HG03103 (cell line): Measurements from ENCODE around the gene LENG1.
"Not testable (repeated sequence)": the region's sequence is repeated elsewhere in the genome, so short reads cannot be mapped to it uniquely, and the experiment has no call there.

Source experiments
- ATAC-seq: cut with Tn5 transposase; IDR thresholded peaks from one replicate; pipeline ENCODE4 v1.9.1; 2021; ENCODE audit warnings: low read depth; ENCODE audit not compliant: unreplicated experiment

LENG1 gene

DNA sequence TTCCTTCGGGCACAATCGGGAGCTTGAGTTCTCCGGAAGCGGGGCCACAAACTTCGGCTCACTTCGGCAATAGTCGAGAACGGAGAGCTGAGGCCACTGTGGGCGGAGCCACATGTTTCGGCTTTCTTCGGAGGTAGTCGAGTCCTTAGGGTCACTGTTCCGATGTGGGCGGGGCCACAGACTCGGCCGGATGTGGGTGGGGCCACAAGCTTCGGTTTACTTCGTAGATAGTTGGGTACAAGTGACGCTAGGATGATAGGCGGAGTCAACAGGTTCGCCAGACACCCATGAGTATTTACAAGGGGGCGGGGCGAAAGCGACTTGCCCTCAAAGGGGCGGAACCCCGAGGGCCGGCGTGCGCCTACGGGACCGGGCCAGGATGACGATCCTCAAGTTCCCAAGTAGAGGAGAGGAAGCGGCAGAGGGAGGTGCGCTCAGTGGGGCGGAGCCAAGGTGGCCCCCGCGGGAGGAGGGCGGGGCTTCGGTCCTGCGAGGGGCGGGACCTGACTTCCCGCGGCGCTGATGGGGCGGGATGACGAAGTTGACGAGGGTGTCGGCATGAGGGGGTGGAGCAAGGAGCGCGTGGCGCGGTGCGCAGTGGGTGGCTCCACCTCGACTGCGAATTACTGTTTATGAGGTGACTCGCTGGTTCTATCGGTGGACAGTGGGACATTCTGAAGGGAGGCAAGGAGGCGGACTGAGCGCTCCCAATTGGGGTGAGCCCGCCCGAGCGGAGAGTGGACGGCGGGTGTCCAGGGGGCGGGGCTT lies 30.4 kb upstream of the LENG1 start:
- peak; percentile 36 for ATAC-seq

- ATAC-seq = peak; percentile 36
Measured at GRCh38 chr19:54189145-54189734, 29.7 kb upstream of the LENG1 start, which contains the start of gene MBOAT7. TSS of gene MBOAT7 (minus strand) at chr19:54189580. CDS start at chr19:54188508, 1,072 bp downstream.

- no peak for ATAC-seq
Measured at GRCh38 chr19:54188215-54188871, 28.8 kb upstream of the LENG1 start.

DNA sequence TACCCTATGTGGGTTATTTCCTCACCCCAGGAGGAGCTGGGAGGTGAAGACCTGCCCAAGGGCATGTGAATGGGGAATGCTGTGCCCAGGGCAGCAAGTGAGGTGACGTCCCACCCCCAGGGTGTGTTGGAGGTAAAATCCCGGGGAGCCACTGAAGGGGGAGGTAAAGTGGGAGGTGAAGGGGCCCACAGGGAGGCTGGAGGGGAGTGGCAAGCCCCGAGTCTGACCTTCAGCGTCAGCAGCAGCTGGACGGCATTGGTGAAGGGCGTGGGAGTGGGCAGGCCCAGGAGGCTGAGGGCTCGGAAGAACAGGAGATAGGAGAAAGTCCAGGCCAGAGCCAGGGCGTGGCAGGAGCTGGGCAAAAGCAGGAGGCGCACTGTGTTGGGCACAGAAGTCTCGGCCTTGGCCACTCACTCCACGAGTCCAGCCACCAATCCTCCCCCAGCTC lies 27.4 kb upstream of the LENG1 start:
- no peak for ATAC-seq

GRCh38 chr19:54186351-54186750 lies 26.8 kb upstream of the LENG1 start:
- no peak for ATAC-seq

DNA sequence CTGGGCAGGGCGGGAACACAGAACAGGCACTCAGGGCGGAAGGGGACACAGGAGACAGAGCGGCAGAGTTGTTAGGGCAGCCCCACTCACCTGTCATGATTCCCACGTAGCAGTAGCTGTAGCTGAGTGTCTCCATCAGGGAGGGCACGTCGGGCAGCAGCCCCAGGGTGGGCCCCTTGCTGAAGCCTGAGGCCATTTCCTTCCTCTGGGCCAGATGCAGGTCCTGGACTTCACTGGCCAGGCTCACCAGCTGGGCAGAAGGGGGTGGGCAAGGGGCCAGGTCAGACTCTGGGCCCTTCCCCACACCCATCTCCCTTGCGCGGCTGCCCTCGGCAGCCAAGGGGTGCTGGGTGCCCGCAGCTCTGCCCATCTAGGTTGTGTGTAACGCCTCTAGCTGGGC lies 23.9 kb upstream of the LENG1 start:
- ATAC-seq = no peak

DNA sequence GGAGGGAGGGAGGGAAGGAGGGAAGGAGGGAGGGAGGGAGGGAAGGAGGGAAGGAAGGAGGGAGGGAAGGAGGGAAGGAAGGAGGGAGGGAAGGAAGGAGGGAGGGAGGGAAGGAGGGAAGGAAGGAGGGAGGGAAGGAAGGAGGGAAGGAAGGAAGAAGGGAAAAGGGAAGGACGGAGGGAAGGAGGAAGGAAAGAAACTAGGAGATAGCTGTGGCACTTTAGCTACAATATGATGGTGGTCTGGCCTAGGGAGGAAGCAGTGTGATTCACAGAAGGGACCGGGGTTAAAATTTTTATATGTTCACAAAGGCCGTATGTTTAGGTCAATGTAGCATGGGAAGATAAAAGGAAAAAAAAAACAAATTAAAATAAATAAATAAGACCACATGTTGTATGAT lies 22.4 kb upstream of the LENG1 start:
- not testable (repeated sequence) for ATAC-seq

DNA sequence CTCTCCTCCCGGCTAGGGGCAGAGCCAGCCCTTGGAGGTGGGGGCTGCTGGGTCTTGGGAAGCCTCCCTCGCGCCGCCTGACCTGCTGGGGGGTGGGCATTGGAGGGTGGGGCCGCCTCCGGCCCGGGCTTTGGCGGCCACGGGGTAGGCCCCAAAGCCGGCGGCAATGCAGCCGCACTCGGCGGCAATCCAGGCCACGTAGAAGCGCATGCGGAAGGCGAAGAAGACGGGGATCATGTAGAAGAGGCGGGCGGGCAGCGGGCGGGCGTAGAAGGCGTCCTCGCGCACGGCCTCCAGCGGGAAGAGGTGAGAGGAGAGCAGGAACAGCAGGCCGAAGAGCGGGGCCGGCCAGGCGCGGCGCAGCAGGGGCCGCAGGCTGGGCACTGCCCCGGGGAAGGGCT lies 21.2 kb upstream of the LENG1 start:
- no peak for ATAC-seq

DNA sequence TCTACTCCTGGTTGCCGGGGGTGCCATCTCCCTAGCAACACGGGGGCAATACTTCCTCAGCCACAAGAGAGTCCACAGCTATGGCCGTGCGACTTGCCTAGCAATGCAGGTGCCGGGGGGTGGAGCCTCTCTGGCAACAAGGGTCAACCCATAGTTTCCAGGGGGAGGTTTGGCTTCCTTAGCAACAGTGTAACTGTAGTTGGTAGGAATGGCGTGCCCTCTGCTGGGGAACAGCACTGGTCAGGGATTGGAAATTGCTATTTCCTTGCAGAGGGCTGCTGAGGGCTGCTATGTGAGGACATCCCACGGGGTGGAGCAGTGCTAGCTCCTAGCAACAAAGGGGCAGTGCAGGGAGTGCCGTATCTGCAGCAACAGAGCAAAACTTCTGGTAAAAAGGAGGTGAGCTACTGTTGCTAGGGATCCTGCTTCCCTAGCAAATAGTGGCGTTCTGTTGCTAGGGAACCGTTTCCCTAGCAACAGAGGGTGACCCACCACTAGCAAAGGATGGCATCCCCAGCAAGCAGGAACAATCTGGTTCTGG lies 20.5 kb upstream of the LENG1 start:
- ATAC-seq = no peak

DNA sequence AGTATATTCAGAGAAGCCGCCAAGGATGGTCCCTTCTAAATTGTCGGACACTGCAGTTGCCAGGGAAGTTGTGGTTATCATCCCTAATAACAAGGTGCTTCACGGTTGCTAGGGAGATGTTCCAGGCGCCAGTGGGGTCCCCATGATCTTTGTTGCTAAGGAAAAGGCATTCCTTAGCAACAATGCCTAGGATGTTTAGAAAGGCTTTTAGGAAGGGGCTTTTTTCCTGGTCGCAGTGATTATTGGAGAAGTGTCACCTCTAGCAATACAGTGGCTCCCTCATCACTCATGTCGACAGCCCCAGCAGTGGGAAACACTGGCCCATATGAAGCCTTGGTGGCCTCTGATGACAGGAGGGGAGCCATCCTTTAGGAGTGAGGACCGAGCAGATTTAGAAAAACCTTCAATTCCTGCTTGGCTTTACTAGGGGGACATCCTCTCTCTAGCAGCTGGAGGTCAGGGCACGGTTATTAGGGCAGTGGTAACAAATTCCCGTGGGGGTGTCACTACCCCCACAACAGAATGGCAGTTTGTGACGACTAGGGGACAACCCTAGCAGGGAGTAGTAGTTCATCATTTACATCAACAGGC lies 19.8 kb upstream of the LENG1 start:
- ATAC-seq = no peak

GRCh38 chr19:54178581-54179261 lies 19.2 kb upstream of the LENG1 start:
- no peak for ATAC-seq

DNA sequence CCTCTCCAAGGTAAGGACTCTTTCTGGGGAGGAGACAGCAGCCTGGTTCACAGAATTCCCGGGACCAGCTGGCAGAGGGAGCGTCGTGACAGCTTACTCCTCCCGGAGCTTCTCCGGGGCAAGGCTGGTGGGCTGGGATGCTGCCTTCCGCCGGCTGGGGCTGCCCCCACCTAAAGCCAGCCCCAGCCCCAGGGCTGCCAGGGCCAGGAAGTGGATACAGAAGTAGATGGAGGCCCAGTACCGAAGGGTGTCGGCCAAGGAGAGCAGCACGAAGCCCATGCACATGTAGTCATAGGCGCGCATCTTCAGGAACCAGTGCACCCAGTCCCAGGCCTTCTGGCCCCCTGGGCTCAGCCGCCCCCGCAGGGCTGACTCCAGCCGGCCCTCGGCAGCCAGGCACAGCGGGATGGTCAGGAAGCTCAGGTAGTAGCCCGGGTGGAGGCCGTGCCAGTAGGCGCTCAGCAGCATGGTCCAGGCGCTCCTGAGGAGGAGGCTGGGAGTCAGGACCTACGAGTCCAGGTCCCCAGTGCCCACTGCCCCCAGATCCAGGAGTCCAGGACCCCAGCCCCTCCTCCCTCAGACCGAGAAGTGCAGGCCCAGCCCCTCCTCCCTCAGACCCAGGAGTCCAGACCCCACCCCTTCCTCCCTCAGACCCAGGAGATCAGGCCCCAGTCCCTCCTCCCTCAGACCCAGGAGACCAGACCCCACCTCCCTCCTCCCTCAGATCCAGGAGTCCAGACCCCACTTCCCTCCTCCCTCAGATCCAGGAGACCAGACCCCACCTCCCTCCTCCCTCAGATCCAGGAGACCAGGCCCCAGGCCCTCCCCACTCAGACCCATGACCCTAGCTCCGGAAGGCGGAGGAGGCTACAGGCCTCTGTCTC lies 14.7 kb upstream of the LENG1 start:
- ATAC-seq = no peak

GRCh38 chr19:54173359-54173699 lies 13.8 kb upstream of the LENG1 start:
- no peak for ATAC-seq

- no peak for ATAC-seq
Measured at GRCh38 chr19:54172471-54173358, 13.2 kb upstream of the LENG1 start, which contains the start of gene TMC4. TSS of gene TMC4 (minus strand) at chr19:54173160. CDS start at chr19:54173117, 43 bp downstream.

DNA sequence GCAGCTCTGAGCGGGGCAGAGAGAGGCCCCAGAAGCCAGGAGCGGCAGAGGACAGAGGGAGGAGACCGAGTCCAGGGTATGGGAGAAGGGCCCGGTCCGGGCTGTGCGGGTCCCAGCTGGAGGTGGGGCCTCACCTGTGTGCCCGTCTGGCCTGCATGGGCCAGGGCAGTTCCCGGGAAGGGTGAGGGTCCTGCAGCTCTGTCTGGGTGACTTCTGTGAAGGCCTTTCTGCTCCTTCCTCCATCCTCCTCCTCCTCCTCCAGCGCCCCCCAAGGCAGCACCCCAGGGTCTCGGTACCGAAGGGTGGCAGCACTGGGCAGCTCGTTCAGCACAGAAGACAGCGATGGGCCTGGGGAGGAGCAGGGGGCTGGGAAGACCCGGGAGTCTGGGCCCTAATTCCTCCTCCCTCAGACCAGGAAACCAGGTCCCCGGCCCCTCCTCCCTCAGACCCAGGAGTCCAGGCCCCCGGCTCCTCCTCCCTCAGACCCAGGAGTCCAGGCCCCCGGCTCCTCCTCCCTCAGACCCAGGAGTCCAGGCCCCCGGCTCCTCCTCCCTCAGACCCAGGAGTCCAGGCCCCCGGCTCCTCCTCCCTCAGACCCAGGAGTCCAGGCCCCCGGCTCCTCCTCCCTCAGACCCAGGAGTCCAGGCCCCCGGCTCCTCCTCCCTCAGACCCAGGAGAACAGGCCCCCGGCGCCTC lies 12.4 kb upstream of the LENG1 start:
- not testable (repeated sequence) for ATAC-seq

GRCh38 chr19:54169149-54169740 lies 9.7 kb upstream of the LENG1 start:
- no peak for ATAC-seq

GRCh38 chr19:54168174-54168917 lies 8.8 kb upstream of the LENG1 start:
- no peak for ATAC-seq
